Fibroblast of pulmonary artery (primary cell): ENCODE data around the gene ACLY.

Source experiments
- DNase-seq: peaks from one replicate; pipeline ENCODE4 v3.0.0-alpha.2; 2010; ENCODE audit warnings: low read depth
- H3K4me3 ChIP-seq: replicated peaks from 2 replicates; pipeline ENCODE4 v1.5.1; 2011; ENCODE audit warnings: low read depth, mild to moderate bottlenecking, control low read depth, low read length, moderate library complexity
- TF ChIP-seq, protein P1 (sequence below): IDR thresholded peaks from 2 replicates; pipeline ENCODE4 v1.5.1; 2011; ENCODE audit warnings: mild to moderate bottlenecking, control low read depth, low read length, inconsistent platforms; ENCODE audit errors: missing control alignments

ACLY gene

DNA sequence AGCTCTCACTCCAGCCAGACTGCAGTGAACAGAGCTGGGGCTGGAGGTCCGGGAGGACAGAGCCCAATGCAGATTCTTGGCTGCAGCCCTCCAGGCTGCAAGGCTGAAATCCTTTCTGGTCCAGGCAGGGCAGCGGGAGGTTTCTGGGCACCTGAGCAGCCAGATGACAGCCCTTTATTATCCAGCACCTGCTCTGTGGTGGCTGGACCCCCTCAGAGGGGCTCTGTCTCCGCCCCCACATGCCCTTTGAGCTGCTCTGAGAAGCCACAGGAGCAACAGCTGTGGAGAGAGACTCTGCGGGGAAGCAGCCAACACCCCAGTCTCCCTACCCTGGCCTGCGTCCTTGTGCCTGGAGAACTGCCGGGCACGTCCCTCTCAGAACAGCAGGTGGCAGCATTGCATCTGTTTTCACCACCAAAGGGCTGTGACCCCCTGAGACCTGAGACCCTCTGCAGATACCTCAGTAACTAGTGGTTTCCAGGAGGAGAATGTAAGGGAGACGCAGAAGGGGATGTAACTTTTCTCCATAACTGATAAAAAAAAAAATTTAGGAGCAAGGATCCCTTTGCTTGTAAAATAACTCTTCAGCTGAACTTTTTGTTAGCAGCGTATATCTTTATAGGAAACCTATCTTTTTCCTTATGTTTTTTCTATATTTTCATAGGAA lies 44.1 kb upstream of the ACLY start:
- TF ChIP-seq, protein P1, sequence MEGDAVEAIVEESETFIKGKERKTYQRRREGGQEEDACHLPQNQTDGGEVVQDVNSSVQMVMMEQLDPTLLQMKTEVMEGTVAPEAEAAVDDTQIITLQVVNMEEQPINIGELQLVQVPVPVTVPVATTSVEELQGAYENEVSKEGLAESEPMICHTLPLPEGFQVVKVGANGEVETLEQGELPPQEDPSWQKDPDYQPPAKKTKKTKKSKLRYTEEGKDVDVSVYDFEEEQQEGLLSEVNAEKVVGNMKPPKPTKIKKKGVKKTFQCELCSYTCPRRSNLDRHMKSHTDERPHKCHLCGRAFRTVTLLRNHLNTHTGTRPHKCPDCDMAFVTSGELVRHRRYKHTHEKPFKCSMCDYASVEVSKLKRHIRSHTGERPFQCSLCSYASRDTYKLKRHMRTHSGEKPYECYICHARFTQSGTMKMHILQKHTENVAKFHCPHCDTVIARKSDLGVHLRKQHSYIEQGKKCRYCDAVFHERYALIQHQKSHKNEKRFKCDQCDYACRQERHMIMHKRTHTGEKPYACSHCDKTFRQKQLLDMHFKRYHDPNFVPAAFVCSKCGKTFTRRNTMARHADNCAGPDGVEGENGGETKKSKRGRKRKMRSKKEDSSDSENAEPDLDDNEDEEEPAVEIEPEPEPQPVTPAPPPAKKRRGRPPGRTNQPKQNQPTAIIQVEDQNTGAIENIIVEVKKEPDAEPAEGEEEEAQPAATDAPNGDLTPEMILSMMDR, result peak; percentile 91
- H3K4me3 ChIP-seq, result no peak overlapping the region
- DNase-seq, result peak; percentile 66

DNA sequence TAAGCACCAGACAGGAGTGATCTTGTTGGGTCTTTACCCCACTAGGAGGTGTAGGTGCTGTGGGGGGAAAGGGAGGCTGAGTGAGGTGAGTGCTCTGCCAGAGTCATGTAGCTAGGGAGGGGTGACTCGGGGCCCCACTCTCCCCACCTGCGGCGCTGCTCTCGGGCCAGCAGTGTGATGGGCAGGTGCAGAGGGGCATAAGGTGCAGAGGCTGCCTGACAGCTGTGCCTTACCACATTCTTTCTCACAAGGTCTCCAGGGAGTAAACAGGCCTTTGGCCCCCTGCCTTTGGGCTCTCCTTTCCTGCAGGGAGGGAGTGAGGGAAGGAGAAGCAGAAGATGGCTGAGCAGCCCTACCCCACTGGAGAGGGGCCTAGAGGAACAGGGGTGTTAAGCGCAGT lies 43.4 kb upstream of the ACLY start:
- no peak for DNase-seq
- TF ChIP-seq, protein P1, result no peak
- no peak overlapping the region for H3K4me3 ChIP-seq

DNA sequence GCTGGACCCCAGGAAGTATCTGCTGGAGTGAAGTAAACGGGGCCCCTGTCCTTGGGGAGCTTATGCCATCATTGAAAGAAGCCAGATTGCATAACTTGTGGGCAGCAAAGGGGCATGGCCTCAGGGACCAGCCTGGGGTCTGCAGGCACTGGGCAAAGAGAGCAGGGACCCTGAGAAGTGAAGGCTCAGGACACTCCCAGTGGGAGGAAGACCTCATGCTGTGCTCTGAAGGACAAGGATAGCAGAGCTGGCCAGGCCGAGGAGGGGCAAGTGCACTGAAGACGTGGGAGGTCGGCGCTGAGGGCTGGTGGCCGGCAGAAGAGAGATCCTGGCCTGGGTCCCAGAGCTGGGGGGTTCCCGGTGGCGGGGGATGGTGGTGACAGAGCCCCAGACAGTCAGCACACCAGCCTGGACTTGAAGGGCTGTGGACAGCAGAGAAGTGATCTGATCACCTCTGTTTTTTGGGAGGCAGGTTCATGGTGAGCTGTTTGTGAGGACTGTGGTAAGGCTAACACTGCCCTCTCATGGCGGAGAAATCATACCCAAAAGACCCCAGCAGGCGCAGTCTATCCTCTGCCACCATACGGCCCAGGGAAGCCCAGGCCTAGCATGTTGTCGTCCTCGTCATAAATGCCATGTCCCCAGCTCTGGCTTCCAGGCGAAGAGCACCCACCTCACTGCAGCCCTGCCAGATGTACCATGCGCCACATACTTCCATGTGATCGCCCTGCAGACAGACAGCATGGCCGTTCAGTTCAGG lies 40.8 kb upstream of the ACLY start:
- peak; percentile 78 for DNase-seq

DNA sequence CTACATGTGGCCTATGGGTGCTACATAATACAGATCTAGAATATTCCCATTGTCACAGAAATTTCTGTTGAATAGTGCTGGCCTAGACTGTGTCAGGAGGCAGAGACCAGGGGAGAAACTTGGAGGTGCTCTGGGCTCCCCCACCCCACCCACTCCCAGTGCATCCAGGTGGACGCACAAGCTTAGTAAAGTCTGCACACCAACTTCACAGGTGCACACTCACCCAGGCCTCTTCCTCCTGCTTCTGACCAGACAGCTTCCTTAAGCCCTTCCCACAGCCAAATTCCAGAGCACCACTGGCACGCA lies 40.2 kb upstream of the ACLY start:
- TF ChIP-seq, protein P1, result no peak
- no peak for DNase-seq
- no peak overlapping the region for H3K4me3 ChIP-seq

More for the DNA sequence above, 40.8 kb upstream of the ACLY start:
- TF ChIP-seq, protein P1, result peak; percentile 59
- no peak overlapping the region for H3K4me3 ChIP-seq

DNA sequence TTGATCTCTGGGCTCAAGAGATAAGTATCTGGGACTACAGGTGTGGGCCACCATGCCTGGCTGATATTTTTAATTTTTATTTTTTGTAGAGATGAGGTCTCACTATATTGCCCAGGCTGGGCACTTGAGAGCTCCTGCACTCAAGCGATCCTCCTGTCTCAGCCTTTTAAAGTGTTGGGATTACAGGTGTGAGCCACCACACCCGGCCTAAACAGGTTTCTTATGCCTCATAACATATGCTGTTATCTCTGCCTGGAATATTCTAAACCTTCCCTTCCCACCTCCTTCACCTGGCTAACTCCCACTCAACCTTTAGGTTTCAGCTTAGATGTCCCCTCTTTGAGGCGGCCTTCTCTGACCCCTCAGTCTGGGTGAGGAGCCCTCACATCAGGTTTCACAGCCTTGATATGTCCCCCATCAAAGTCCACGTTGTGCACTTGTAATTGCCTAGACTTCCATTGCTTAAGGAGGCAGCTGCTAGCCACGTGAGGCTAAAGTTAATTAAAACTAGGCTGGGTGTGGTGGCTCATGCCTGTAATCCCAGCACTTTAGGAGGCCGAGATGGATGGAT lies 39.2 kb upstream of the ACLY start:
- TF ChIP-seq, protein P1, result no peak
- DNase-seq, result no peak

DNA sequence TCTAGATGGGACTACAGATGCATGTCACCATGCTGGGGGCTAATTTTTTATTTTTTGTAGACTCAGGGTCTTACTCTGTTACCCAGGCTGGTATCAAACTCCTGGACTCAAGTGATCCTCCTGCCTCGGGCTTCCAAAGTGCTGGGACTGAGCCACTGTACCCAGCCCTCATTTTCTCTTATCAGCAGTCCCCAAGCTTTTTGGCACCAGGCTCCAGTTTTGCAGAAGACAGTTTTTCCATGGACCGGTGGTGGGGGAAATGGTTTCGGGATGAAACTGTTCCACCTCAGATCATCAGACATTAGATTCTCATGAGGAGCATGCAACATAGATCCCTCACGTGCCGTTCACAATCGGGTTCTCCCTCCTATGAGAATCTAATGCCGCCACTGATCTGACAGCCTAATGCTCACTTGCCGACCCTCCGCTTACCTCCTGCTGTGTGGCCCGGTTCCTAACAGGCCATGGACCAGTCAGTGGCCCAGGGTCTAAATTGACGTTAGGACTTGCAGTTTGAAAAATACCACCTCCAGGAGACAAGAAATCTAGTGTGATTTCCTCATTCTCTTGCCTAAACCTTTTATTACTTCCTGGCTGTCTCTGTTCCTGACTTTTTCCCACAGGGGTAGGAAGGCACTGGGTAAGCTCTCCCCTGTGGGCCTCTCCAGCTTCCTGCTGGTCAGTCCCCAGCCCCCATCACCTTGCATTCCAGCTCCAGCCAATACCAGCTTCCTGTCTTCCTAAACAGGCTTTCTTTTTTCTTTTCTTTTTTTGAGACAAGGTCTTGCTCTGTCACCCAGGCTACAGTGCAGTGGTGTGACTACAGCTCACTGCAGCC lies 38.5 kb upstream of the ACLY start:
- TF ChIP-seq, protein P1, result no peak
- peak; percentile 70 for DNase-seq
- no peak overlapping the region for H3K4me3 ChIP-seq

More for the DNA sequence above, 39.2 kb upstream of the ACLY start:
- no peak overlapping the region for H3K4me3 ChIP-seq
